Inferior parietal cortex (tissue), 1 donor: ENCODE results near the gene TMEM119.
A peak's percentile ranks its signal among the peaks of the same experiment; 100 is the strongest.
"Not testable (repeated sequence)": the region's sequence is repeated elsewhere in the genome, so short reads cannot be mapped to it uniquely, and the experiment has no call there.

ENCODE experiments used
- DNase-seq: peaks from one replicate; pipeline ENCODE4 v3.0.0-alpha.2; 2016; ENCODE audit errors: extremely low spot score

Gene TMEM119

GRCh38 chr12:108582978-108583770 lies 14.7 kb downstream of the TMEM119 start:
- no peak for DNase-seq

- no peak for DNase-seq
These were observed 15.4 kb downstream of the TMEM119 start for GRCh38 chr12:108582509-108582908.

GRCh38 chr12:108581311-108582227 lies 16.3 kb downstream of the TMEM119 start:
- DNase-seq = no peak

GRCh38 chr12:108580531-108580930 lies 17.4 kb downstream of the TMEM119 start:
- DNase-seq = no peak

GRCh38 chr12:108578813-108579212 lies 19.1 kb downstream of the TMEM119 start:
- DNase-seq = no peak

- no peak for DNase-seq
These were observed 19.6 kb downstream of the TMEM119 start for GRCh38 chr12:108578264-108578663.

- no peak for DNase-seq
These were observed 20.4 kb downstream of the TMEM119 start for GRCh38 chr12:108577458-108577857.

- no peak for DNase-seq
These were observed 21.1 kb downstream of the TMEM119 start for GRCh38 chr12:108576660-108577234.

- no peak for DNase-seq
These were observed 22.5 kb downstream of the TMEM119 start for GRCh38 chr12:108575199-108575912.

- DNase-seq = not testable (repeated sequence)
These were observed 23.6 kb downstream of the TMEM119 start for GRCh38 chr12:108574276-108574675.

GRCh38 chr12:108573317-108573716 lies 24.6 kb downstream of the TMEM119 start:
- DNase-seq = no peak

GRCh38 chr12:108572166-108572790 lies 25.6 kb downstream of the TMEM119 start:
- DNase-seq = no peak

- DNase-seq = no peak
These were observed 26.2 kb downstream of the TMEM119 start for GRCh38 chr12:108571609-108572165.

GRCh38 chr12:108570743-108571608 lies 26.9 kb downstream of the TMEM119 start:
- peak; percentile 55 for DNase-seq

- no peak for DNase-seq
These were observed 29.3 kb downstream of the TMEM119 start for GRCh38 chr12:108568338-108569154.

- DNase-seq = no peak
These were observed 30.2 kb downstream of the TMEM119 start for GRCh38 chr12:108567406-108568337.

- no peak for DNase-seq
These were observed 31.4 kb downstream of the TMEM119 start for GRCh38 chr12:108566452-108566851.

GRCh38 chr12:108565976-108566375 lies 31.9 kb downstream of the TMEM119 start:
- no peak for DNase-seq
